Left kidney (tissue), 1 donor: ENCODE data around the gene OR1L6. TPM values are rescaled to one million over a fixed set of nuclear protein-coding genes. Genes with fewer than 3 reads are reported as not detected.

ENCODE experiments used
- polyA plus RNA-seq: library from polyadenylated mRNA; unstranded; fragments of 120-200 nt; gene quantifications from one replicate; pipeline ENCODE4 v1.2.1, GENCODE V29; 2013; ENCODE audit not compliant: insufficient read length

The OR1L6 gene
- polyA plus RNA-seq, 1 donor, result not detected

Other genes starting within 250 kb of the OR1L6 start
- not detected for gene OR1J2, start 231.5 kb upstream of the OR1L6 start, polyA plus RNA-seq
- not detected for gene OR1J4, start 223.2 kb upstream of the OR1L6 start, polyA plus RNA-seq
- not detected for gene OR1N1, start 215.0 kb upstream of the OR1L6 start, polyA plus RNA-seq
- not detected for gene OR1N2, start 189.2 kb upstream of the OR1L6 start, polyA plus RNA-seq
- gene OR1L8, start 158.9 kb upstream of the OR1L6 start, polyA plus RNA-seq, result 0.12 TPM
- gene OR1Q1, start 127.6 kb upstream of the OR1L6 start, polyA plus RNA-seq, result not detected
- not detected for gene OR1B1, start 84.7 kb upstream of the OR1L6 start, polyA plus RNA-seq
- gene OR1L1, start 80.6 kb upstream of the OR1L6 start, polyA plus RNA-seq, result not detected
- gene OR1L3, start 67.2 kb upstream of the OR1L6 start, polyA plus RNA-seq, result not detected
- not detected for gene OR1L4, start 18.3 kb upstream of the OR1L6 start, polyA plus RNA-seq
- gene OR5C1, start 46.6 kb downstream of the OR1L6 start, polyA plus RNA-seq, result not detected
- not detected for gene OR1K1, start 57.8 kb downstream of the OR1L6 start, polyA plus RNA-seq
- 33.8 TPM for gene PDCL, start 86.3 kb downstream of the OR1L6 start, polyA plus RNA-seq
- gene RC3H2, start 163.1 kb downstream of the OR1L6 start, polyA plus RNA-seq, result 52.1 TPM
- 15.1 TPM for gene ZBTB6, start 171.0 kb downstream of the OR1L6 start, polyA plus RNA-seq
- 24.5 TPM for gene ZBTB26, start 189.2 kb downstream of the OR1L6 start, polyA plus RNA-seq
- gene RABGAP1, start 198.7 kb downstream of the OR1L6 start, polyA plus RNA-seq, result 82.7 TPM